ENCODE measurements around the gene CYB5R3. TPM values are rescaled to one million over a fixed set of nuclear protein-coding genes. Genes with fewer than 3 reads are reported as not detected.

Gene CYB5R3
- total RNA-seq, 1 donor from 2014 or later: 85.0 TPM

DNA sequence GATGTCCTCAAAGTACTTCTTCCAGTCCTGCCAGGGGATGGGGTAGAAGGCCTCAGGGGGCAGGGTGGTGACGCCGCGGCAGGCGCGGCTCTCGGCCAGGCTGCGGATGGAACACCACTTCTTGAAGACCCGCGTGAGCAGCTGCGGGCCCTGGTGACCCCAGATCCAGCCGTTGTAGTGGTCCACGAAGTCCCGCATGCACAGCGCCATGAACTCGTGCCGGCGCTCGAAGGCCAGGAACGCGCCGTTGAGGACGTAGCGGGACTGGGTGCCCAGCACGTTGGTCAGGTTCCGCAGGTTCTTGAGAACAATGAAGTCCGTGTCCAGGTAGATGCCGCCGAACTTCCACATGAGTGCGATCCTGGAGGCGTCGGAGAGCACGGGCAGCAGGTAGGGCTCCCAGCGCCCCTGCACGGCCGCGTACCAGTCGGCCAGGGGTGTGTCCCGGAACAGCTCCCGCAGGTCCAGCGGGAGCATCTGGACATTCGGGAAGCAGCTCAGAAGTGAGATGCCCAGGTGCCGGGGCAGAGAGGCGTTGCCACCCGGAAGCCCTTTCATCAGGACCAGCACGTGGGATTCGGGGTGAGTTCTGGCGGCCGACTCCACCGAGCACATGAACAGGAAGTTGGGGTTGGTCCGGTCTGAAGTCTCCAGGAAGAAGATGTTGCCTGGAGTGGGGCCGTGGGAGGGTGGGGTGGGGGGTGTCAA is 44.0 kb upstream of the CYB5R3 start:
- Histone ChIP-seq H3K27me3 (ENCODE audit: control insufficient read depth, insufficient read depth, low read length) (no peaks in the 10 kb centered on the region), H3K36me3 (ENCODE audit: control insufficient read depth, insufficient read depth, low read length) (no peaks in the 10 kb centered on the region), H3K4me3 (ENCODE audit: low read depth, low read length) (no peak overlapping the region)
- no peak for DNase-seq (ENCODE audit: low read depth)
- TF ChIP-seq CTCF (IDR thresholded peaks at IDR 0.05; ENCODE audit: insufficient read depth, low read length, poor library complexity, severe bottlenecking): no peak

DNA sequence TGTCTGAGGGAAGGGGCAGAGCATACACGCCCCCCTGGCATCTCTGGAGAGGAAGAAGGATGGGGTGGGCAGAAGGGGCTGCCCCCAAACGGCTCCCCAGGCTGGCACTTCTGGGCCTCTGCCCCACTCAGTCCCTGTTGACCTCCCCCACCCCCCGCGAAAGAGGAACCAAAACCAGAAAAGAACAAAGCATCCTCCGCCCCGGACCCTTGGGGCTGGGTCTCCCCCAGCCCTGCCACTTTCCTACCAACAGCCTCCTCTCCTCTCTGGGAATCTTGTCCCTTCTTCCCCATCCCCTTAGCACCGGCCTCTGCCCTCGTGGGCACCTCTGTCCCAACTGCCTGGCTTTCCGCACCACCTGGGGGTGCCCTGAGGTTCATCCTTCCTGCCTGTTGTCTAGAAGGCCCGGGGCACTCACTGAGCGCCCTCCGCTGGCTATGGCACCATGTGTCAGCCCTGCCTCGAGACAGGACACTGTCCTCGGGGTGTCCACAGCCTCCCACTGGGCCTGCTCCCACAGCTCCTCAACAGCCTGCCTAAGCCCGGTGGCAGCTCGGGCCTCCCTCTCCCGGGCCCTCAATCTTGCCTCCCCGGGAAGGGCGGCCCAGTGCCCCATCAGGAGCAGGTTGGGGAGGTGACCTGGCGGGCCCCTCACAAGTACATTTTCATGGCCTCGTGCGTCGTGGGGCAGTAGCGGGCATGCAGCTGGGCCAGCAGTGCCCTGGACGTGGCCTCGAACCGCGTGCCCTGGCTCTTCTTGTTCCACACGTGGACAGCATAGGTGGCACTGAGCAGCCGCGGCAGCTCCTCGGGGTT is 43.3 kb upstream of the CYB5R3 start:
- Histone ChIP-seq H3K36me3 (ENCODE audit: control insufficient read depth, insufficient read depth, low read length) (no peaks in the 10 kb centered on the region), H3K27me3 (ENCODE audit: control insufficient read depth, insufficient read depth, low read length) (no peaks in the 10 kb centered on the region), H3K4me3 (ENCODE audit: low read depth, low read length) (no peak overlapping the region)
- TF ChIP-seq CTCF (IDR thresholded peaks at IDR 0.05; ENCODE audit: insufficient read depth, low read length, poor library complexity, severe bottlenecking): no peak
- DNase-seq (ENCODE audit: low read depth): no peak

- Histone ChIP-seq H3K36me3 (ENCODE audit: control insufficient read depth, insufficient read depth, low read length) (no peaks in the 10 kb centered on the region), H3K27me3 (ENCODE audit: control insufficient read depth, insufficient read depth, low read length) (no peaks in the 10 kb centered on the region), H3K4me3 (ENCODE audit: low read depth, low read length) (no peak overlapping the region)
- no peak for DNase-seq (ENCODE audit: low read depth)
- no peak for TF ChIP-seq CTCF (IDR thresholded peaks at IDR 0.05; ENCODE audit: insufficient read depth, low read length, poor library complexity, severe bottlenecking)
These were observed 42.2 kb upstream of the CYB5R3 start for GRCh38 chr22:42691440-42691839.

DNA sequence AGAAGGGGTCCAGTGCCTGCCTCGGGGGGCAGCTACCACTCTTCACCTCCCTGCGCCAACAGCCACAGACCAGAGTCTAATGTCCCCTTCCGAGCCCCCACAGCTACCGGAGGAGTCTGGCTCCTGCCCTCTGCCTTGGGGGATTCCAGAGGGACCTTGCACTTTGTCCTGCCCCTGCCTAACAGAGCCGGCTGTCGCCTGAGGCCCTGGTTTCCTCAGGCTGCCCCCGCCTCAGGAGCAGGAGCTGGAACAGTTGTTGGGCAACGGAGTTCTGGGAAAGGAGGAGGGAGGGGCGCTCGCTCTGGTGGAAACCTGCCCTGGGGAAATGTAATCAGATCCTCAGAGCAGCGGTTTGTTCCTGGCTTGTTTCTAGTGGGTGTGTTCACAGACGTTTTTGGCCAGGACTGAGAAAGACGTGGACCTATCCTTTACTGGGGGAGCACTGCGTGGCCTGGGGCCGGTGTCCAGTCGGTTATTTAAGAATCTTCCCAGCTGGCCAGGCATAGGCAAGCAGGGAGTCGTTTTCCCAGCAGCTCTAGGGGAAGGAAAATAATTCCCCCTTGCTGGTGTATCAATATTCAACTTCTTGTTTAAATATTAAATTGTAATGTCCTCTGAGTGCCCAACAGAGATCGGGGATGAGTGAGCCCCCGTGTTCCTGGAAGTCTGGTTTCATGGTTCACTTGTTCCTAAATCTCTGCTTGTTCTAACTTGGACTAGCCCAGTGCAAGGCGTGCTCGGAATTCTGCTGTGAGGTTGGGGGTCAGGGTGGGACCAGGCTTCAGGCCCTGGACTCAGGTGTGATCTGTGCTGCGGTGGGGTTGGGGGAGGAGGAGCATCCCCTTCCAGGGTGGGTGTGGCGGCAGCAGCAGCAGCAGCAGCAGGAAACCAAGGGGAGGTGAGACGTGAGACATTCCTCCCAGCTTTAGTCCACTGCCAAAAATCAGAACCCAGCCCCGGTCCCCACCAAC is 39.3 kb upstream of the CYB5R3 start:
- TF ChIP-seq CTCF (IDR thresholded peaks at IDR 0.05; ENCODE audit: insufficient read depth, low read length, poor library complexity, severe bottlenecking): no peak
- no peak overlapping the region for H3K4me3 ChIP-seq (ENCODE audit: low read depth, low read length)
- H3K27me3 ChIP-seq (ENCODE audit: control insufficient read depth, insufficient read depth, low read length): no peaks in the 10 kb centered on the region
- H3K36me3 ChIP-seq (ENCODE audit: control insufficient read depth, insufficient read depth, low read length): no peaks in the 10 kb centered on the region
- peak; percentile 79 for DNase-seq (ENCODE audit: low read depth)

- Histone ChIP-seq H3K4me3 (ENCODE audit: low read depth, low read length) (no peak overlapping the region), H3K27me3 (ENCODE audit: control insufficient read depth, insufficient read depth, low read length) (no peaks in the 10 kb centered on the region), H3K36me3 (ENCODE audit: control insufficient read depth, insufficient read depth, low read length) (no peaks in the 10 kb centered on the region)
- TF ChIP-seq CTCF (IDR thresholded peaks at IDR 0.05; ENCODE audit: insufficient read depth, low read length, poor library complexity, severe bottlenecking): no peak
- no peak for DNase-seq (ENCODE audit: low read depth)
These were observed 37.7 kb upstream of the CYB5R3 start for GRCh38 chr22:42686756-42687491.
